ENCODE measurements around the gene SLC12A8. TPM values are rescaled to one million over a fixed set of nuclear protein-coding genes. Genes with fewer than 3 reads are reported as not detected.
A peak's percentile ranks its signal among the peaks of the same experiment; 100 is the strongest.

Gene SLC12A8
- total RNA-seq, 1 experiment from 2014 or later = 44.5 TPM

- DNase-seq (ENCODE audit: low read depth) = peak; percentile 67
Measured at GRCh38 chr3:125078951-125079674, 133.4 kb downstream of the SLC12A8 start.

GRCh38 chr3:125077864-125078263 is 134.7 kb downstream of the SLC12A8 start:
- peak; percentile 30 for DNase-seq (ENCODE audit: low read depth)

- DNase-seq (ENCODE audit: low read depth) = no peak
Measured at GRCh38 chr3:125076464-125076863, 136.1 kb downstream of the SLC12A8 start.

- DNase-seq (ENCODE audit: low read depth) = no peak
Measured at GRCh38 chr3:125075738-125076137, 136.8 kb downstream of the SLC12A8 start.

GRCh38 chr3:125073390-125073905 is 139.1 kb downstream of the SLC12A8 start:
- DNase-seq (ENCODE audit: low read depth) = no peak

- DNase-seq (ENCODE audit: low read depth) = no peak
Measured at GRCh38 chr3:125072749-125073389, 139.7 kb downstream of the SLC12A8 start.

GRCh38 chr3:125072301-125072700 is 140.2 kb downstream of the SLC12A8 start:
- peak; percentile 85 for DNase-seq (ENCODE audit: low read depth)

- no peak for DNase-seq (ENCODE audit: low read depth)
Measured at GRCh38 chr3:125069968-125070745, 142.4 kb downstream of the SLC12A8 start.

GRCh38 chr3:125069452-125069851 is 143.1 kb downstream of the SLC12A8 start:
- DNase-seq (ENCODE audit: low read depth) = no peak

GRCh38 chr3:125068265-125068664 is 144.3 kb downstream of the SLC12A8 start:
- no peak for DNase-seq (ENCODE audit: low read depth)

- peak; percentile 75 for DNase-seq (ENCODE audit: low read depth)
Measured at GRCh38 chr3:125067225-125067624, 145.3 kb downstream of the SLC12A8 start.

- peak; percentile 100 for DNase-seq (ENCODE audit: low read depth)
Measured at GRCh38 chr3:125062904-125063618, 149.5 kb downstream of the SLC12A8 start.

- no peak for DNase-seq (ENCODE audit: low read depth)
Measured at GRCh38 chr3:125061646-125062045, 150.9 kb downstream of the SLC12A8 start.

GRCh38 chr3:125061170-125061569 is 151.4 kb downstream of the SLC12A8 start:
- peak; percentile 80 for DNase-seq (ENCODE audit: low read depth)

- DNase-seq (ENCODE audit: low read depth) = peak; percentile 59
Measured at GRCh38 chr3:125059488-125060245, 152.9 kb downstream of the SLC12A8 start.

GRCh38 chr3:125058959-125059358 is 153.6 kb downstream of the SLC12A8 start:
- DNase-seq (ENCODE audit: low read depth) = no peak

GRCh38 chr3:125058529-125058928 is 154.0 kb downstream of the SLC12A8 start:
- DNase-seq (ENCODE audit: low read depth) = no peak

- DNase-seq (ENCODE audit: low read depth) = peak; percentile 96
Measured at GRCh38 chr3:125057186-125057850, 155.2 kb downstream of the SLC12A8 start.

- peak; percentile 92 for DNase-seq (ENCODE audit: low read depth)
Measured at GRCh38 chr3:125055913-125056745, 156.4 kb downstream of the SLC12A8 start, which contains the start of gene HEG1. Gene HEG1, minus strand, starts transcription at chr3:125055997. Its CDS starts 107 bp downstream, at chr3:125055890.
